ENCODE measurements around the gene RNF225. TPM values are rescaled to one million over a fixed set of nuclear protein-coding genes. Genes with fewer than 3 reads are reported as not detected.
A peak's percentile ranks its signal among the peaks of the same experiment; 100 is the strongest.

RNF225 gene
- total and polyA plus RNA-seq, 9 of the 15 experiments (the other 6 are each of a cell fraction or from before 2014, with no cell fraction given), result 0.33 TPM; not detected in 8

GRCh38 chr19:58362272-58362994 is 33.0 kb upstream of the RNF225 start, which contains the start of gene ZNF497 (continued):
- TF ChIP-seq REST (IDR thresholded peaks at IDR 0.05; ENCODE audit: borderline replicate concordance) (no peak), REST (CRISPR knock-in tag; IDR thresholded peaks at IDR 0.05; ENCODE audit: low read depth) (peak; percentile 16; the same call in 1 of the 2 replicates), PHF8 (IDR thresholded peaks at IDR 0.05; ENCODE audit: borderline replicate concordance, low read length) (peak; percentile 80), ZBTB1 (CRISPR knock-in tag; IDR thresholded peaks at IDR 0.05; ENCODE audit: borderline replicate concordance, low read depth) (peak; percentile 4; the same call in 1 of the 2 replicates), BRD9 (IDR thresholded peaks at IDR 0.05; ENCODE audit: low read depth, partially characterized antibody) (peak; percentile 88), NFXL1 (CRISPR knock-in tag; IDR thresholded peaks at IDR 0.05) (no peak)
- TF ChIP-seq, protein P1, sequence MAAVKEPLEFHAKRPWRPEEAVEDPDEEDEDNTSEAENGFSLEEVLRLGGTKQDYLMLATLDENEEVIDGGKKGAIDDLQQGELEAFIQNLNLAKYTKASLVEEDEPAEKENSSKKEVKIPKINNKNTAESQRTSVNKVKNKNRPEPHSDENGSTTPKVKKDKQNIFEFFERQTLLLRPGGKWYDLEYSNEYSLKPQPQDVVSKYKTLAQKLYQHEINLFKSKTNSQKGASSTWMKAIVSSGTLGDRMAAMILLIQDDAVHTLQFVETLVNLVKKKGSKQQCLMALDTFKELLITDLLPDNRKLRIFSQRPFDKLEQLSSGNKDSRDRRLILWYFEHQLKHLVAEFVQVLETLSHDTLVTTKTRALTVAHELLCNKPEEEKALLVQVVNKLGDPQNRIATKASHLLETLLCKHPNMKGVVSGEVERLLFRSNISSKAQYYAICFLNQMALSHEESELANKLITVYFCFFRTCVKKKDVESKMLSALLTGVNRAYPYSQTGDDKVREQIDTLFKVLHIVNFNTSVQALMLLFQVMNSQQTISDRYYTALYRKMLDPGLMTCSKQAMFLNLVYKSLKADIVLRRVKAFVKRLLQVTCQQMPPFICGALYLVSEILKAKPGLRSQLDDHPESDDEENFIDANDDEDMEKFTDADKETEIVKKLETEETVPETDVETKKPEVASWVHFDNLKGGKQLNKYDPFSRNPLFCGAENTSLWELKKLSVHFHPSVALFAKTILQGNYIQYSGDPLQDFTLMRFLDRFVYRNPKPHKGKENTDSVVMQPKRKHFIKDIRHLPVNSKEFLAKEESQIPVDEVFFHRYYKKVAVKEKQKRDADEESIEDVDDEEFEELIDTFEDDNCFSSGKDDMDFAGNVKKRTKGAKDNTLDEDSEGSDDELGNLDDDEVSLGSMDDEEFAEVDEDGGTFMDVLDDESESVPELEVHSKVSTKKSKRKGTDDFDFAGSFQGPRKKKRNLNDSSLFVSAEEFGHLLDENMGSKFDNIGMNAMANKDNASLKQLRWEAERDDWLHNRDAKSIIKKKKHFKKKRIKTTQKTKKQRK (IDR thresholded peaks at IDR 0.05; ENCODE audit: borderline replicate concordance, low read depth, low read length), result no peak
- TF ChIP-seq, protein P2, sequence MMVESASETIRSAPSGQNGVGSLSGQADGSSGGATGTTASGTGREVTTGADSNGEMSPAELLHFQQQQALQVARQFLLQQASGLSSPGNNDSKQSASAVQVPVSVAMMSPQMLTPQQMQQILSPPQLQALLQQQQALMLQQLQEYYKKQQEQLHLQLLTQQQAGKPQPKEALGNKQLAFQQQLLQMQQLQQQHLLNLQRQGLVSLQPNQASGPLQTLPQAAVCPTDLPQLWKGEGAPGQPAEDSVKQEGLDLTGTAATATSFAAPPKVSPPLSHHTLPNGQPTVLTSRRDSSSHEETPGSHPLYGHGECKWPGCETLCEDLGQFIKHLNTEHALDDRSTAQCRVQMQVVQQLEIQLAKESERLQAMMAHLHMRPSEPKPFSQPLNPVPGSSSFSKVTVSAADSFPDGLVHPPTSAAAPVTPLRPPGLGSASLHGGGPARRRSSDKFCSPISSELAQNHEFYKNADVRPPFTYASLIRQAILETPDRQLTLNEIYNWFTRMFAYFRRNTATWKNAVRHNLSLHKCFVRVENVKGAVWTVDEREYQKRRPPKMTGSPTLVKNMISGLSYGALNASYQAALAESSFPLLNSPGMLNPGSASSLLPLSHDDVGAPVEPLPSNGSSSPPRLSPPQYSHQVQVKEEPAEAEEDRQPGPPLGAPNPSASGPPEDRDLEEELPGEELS (CRISPR knock-in tag; IDR thresholded peaks at IDR 0.05; ENCODE audit: borderline replicate concordance), result peak; percentile 32; the same call in 1 of the 2 replicates
- TF ChIP-seq, protein P3, sequence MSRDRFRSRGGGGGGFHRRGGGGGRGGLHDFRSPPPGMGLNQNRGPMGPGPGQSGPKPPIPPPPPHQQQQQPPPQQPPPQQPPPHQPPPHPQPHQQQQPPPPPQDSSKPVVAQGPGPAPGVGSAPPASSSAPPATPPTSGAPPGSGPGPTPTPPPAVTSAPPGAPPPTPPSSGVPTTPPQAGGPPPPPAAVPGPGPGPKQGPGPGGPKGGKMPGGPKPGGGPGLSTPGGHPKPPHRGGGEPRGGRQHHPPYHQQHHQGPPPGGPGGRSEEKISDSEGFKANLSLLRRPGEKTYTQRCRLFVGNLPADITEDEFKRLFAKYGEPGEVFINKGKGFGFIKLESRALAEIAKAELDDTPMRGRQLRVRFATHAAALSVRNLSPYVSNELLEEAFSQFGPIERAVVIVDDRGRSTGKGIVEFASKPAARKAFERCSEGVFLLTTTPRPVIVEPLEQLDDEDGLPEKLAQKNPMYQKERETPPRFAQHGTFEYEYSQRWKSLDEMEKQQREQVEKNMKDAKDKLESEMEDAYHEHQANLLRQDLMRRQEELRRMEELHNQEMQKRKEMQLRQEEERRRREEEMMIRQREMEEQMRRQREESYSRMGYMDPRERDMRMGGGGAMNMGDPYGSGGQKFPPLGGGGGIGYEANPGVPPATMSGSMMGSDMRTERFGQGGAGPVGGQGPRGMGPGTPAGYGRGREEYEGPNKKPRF (IDR thresholded peaks at IDR 0.05; ENCODE audit: low read depth, low read length), result no peak
